Measurements from ENCODE around the gene FSTL5. TPM values are rescaled to one million over a fixed set of nuclear protein-coding genes. Genes with fewer than 3 reads are reported as not detected.

FSTL5 gene
- total RNA-seq, 1 donor from 2014 or later: 0.05 TPM

DNA sequence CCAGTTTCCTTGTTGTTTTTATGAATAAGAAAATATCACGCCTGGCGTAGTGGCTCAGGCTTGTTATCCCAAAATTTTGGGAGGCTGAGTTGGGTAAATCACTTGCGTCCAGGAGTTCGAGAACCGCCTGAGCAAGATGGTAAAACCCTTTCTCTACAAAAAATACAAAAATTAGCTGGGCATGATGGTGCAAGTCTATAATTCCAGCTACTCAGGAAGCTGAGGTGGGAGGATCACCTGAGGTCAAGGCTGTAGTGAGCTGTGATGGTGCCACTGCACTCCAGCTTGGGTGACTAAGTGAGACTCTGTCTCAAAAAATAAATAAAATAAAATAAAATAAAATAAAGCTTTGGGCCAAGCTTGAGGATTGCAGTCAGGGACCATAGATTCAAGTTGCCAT lies 827.2 kb downstream of the FSTL5 start:
- DNase-seq (ENCODE audit: low read depth): no peak

- no peak for DNase-seq (ENCODE audit: low read depth)
Observed at GRCh38 chr4:161336016-161336530, 827.7 kb downstream of the FSTL5 start.

Measured in renal cortical epithelial cell (primary cell).